GM06990 (cell line): ENCODE results near the gene PLCG1.
"Not testable (repeated sequence)": the region's sequence is repeated elsewhere in the genome, so short reads cannot be mapped to it uniquely, and the experiment has no call there.

ENCODE experiments used
- DNase-seq: peaks from one replicate; pipeline ENCODE4 v3.0.0-alpha.2; 2011; ENCODE audit not compliant: insufficient read length; ENCODE audit errors: extremely low read depth
- H3K27me3 ChIP-seq: replicated peaks from 2 replicates; pipeline ENCODE4 v1.6.0; 2011; ENCODE audit warnings: low read length; ENCODE audit not compliant: control insufficient read depth, insufficient read depth
- H3K36me3 ChIP-seq: 2 replicates; pipeline ENCODE4 v1.5.1; 2011; ENCODE audit warnings: low read length; ENCODE audit not compliant: control insufficient read depth, insufficient read depth
- H3K4me3 ChIP-seq: replicated peaks from 2 replicates; pipeline ENCODE4 v1.5.1; 2011; ENCODE audit warnings: low read depth, mild to moderate bottlenecking, control low read depth, low read length
- TF ChIP-seq, protein P1 (sequence below): IDR thresholded peaks from 2 replicates; pipeline ENCODE4 v1.5.1; 2011; ENCODE audit warnings: low read length, control low read depth, mild to moderate bottlenecking, inconsistent platforms; ENCODE audit not compliant: insufficient read depth, poor library complexity, severe bottlenecking

The PLCG1 gene

DNA sequence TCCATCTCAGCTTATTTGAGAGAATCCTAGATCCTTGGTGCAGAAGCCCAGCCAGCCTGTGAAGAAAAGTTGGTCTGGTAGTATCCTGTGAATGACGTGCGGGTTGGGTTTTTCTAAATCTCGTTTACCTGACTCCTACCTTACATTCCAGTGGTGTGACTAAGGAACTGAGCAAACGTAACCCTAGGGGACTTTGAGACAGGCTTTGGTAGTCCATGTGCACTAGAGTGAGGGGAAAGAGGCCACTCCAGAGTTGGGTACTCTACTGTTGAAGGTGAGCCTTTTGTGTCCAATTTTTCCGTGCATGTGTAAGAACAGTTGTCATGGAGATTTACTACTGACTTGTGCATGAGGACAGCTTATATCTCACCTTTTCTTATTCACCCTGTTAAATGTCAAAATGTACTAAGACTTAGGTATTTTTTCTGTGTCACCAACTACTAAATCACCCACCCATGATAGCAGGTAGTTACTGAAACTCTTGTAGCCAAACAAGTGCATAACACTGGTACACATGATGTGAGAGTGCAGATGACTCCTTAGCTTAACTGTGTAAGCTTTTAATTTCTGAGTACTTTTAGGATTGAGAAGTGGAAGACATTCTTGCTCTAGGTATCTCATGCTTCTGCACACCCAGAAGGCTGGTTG is 26.3 kb upstream of the PLCG1 start:
- DNase-seq, result no peak
- peaks cover 17% of the 10 kb centered on the region for H3K36me3 ChIP-seq
- H3K27me3 ChIP-seq, result no peaks in the 10 kb centered on the region
- TF ChIP-seq, protein P1, sequence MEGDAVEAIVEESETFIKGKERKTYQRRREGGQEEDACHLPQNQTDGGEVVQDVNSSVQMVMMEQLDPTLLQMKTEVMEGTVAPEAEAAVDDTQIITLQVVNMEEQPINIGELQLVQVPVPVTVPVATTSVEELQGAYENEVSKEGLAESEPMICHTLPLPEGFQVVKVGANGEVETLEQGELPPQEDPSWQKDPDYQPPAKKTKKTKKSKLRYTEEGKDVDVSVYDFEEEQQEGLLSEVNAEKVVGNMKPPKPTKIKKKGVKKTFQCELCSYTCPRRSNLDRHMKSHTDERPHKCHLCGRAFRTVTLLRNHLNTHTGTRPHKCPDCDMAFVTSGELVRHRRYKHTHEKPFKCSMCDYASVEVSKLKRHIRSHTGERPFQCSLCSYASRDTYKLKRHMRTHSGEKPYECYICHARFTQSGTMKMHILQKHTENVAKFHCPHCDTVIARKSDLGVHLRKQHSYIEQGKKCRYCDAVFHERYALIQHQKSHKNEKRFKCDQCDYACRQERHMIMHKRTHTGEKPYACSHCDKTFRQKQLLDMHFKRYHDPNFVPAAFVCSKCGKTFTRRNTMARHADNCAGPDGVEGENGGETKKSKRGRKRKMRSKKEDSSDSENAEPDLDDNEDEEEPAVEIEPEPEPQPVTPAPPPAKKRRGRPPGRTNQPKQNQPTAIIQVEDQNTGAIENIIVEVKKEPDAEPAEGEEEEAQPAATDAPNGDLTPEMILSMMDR, result no peak
- no peak overlapping the region for H3K4me3 ChIP-seq

DNA sequence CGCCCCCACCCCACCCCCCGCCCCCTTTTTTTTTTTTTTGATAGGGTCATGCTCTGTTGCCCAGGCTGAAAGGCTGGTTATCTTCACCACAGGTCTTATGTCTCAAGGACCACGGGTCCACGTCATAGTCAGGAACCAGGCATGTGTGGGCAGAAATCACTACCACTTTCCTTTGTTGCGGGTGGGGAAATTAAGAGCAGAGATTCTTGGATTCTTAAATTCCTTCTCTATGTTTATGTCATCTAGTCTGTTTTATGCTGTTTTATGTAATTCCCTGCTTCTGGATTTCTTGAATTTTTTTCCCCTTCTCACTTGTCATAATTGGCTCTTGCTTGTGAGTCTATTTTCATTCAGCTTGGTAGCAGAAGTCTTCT is 25.8 kb upstream of the PLCG1 start:
- TF ChIP-seq, protein P1, result no peak
- peaks cover 20% of the 10 kb centered on the region for H3K36me3 ChIP-seq
- no peak for DNase-seq
- H3K27me3 ChIP-seq, result no peaks in the 10 kb centered on the region
- no peak overlapping the region for H3K4me3 ChIP-seq

DNA sequence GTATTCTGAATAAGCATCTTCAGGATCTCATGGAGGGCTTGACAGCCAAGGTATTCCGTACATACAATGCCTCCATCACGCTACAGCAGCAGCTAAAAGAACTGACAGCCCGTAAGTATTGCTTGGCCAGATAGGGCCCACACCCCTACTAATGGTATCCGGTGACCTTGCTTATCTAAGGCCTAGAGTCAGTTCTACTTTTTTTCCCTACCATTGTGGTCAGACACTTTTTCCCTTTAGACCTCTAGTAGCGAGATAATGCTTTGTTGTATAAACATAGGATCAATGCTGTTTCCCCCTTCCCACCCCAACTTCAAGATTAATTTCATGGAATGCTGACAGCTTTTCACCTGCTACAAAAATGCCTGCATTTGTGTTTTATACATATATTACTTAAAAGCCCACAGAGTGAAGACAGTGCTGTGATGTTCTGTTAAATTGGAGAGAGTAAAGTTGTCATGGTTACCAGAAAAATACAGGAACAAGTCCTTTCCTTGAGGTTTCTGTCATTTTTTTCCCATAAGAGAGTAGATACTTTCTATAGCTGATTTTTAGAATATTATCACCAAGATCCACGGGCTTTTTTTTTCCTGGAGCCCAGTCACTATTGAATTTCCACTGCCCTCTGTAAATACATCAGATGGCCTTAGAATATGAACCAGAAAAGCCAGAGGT is 20.9 kb upstream of the PLCG1 start:
- no peaks in the 10 kb centered on the region for H3K27me3 ChIP-seq
- peaks cover 41% of the 10 kb centered on the region for H3K36me3 ChIP-seq
- no peak overlapping the region for H3K4me3 ChIP-seq
- DNase-seq, result no peak
- TF ChIP-seq, protein P1, result no peak

DNA sequence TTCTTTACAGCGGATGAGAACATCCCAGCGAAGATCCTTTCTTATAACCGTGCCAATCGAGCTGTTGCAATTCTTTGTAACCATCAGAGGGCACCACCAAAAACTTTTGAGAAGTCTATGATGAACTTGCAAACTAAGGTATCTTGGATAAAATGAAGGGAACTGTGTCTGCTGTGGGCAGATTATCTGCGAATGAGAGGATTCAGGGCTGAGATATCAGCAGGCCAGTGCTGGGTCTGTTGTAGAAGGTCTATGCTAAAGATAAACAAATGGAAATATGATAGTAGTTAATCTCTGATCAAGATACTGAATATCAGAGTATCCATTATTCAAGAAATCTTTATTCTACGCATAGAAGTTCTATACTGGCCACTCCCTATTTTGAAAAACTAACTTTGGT is 19.2 kb upstream of the PLCG1 start:
- not testable (repeated sequence) for H3K27me3 ChIP-seq, H3K4me3 ChIP-seq, DNase-seq
- H3K36me3 ChIP-seq, result peaks cover 48% of the 10 kb centered on the region

DNA sequence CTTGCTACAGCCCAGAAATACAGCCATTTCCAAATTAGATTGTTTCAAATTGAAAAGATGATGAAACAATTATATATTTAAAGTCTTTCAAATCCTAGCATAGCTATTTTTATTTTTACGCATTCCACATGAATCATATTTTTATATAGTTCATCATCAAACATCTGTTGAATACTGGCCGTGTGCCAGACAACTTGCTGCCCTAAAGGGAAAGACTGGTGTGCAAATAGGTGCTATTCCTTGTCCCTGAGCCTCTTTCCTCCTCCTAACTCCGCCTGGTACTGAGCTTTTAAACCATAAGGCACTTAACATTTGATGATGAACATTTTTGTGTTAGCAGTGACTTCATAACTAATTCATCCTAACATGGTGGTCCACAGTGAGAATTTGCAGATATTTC is 18.7 kb upstream of the PLCG1 start:
- DNase-seq, result no peak
- Histone ChIP-seq H3K4me3 (no peak overlapping the region), H3K27me3 (no peaks in the 10 kb centered on the region), H3K36me3 (peaks cover 47% of the 10 kb centered on the region)
- TF ChIP-seq, protein P1, result no peak

DNA sequence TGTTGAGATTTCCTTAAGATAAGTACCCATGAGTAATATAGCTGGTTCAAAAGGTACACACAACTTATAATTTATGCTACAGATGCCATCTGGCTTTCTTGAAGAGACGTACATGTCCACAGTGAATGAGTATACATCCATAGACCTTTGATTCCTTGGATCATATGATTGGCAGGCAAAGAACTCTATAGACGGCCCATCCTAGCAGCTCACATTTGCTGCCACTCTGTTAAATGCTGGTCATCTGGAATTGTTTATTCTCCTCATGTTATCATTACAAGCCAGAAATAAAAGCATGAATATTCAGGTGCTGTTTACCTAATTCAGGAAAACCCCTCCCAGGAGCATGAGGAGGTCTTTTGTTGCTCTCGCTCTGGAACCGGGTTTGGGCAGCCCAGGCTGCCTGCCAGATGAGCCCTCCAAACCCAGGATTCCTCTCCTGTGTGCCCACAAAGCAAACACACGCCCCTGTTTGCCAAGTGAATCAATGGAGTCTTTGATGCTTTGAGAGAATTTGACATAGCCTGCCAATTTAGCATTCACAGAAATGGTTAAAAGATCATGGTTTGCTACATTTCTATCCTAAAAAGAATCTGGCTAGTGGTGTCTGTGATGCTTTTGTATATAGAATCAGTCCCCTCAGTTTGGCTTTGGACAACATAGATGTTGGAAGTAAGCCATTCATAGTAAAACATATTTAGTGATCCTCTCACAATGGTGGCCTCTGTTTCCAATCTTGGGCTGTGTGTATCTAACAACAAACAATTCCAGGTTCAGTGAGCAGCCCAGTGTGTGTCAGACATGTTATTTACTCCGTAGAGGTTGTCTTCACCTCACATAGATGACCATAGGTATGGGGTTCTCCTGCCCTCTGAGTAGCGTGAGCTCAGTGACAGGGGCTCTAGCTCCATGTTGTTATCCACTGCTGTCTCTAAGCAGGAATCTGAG is 17.5 kb upstream of the PLCG1 start:
- no peak for DNase-seq
- Histone ChIP-seq H3K4me3 (no peak overlapping the region), H3K27me3 (no peaks in the 10 kb centered on the region), H3K36me3 (peaks cover 45% of the 10 kb centered on the region)
- TF ChIP-seq, protein P1, result no peak
